Measurements from ENCODE around the gene BARHL1. TPM values are rescaled to one million over a fixed set of nuclear protein-coding genes. Genes with fewer than 3 reads are reported as not detected.

BARHL1 gene
- polyA plus RNA-seq (2011; rRNA removed) (not detected in 2 replicates), polyA minus RNA-seq (2011; rRNA and poly(A)+ RNA removed) (not detected in 2 replicates)

GRCh38 chr9:132582276-132582785 lies at the start of gene BARHL1:
TSS of gene BARHL1 (plus strand) at chr9:132582606. CDS start at chr9:132582798, 192 bp downstream.
- Histone ChIP-seq H3K4me3 (ENCODE audit: low read depth, low read length) (peak within 1 kb of the TSS; percentile 42), H3K9me3 (ENCODE audit: control insufficient read depth, insufficient read depth, low read length) (peaks cover 4% of the 10 kb centered on the region; the same call in 1 of the 2 replicates), H3K27ac (ENCODE audit: low read depth, low read length) (no peak within 1 kb of the TSS), H3K27me3 (ENCODE audit: control insufficient read depth, insufficient read depth, low read length) (peaks cover 92% of the 10 kb centered on the region)
- no peak for DNase-seq (ENCODE audit: low read depth, low spot score)
- TF ChIP-seq CTCF (IDR thresholded peaks at IDR 0.05; ENCODE audit: low read depth, low read length), result no peak
- POLR2A ChIA-PET, result no interaction called here
- CTCF ChIA-PET, result interaction anchor here (1.0 kb wide), 1 partner anchor 395 kb away, joined by 3 read pairs; no protein-coding TSS in a partner anchor

GRCh38 chr9:132534832-132535231 lies 47.6 kb upstream of the BARHL1 start:
- Histone ChIP-seq H3K4me3 (ENCODE audit: low read depth, low read length) (no peak overlapping the region), H3K27ac (ENCODE audit: low read depth, low read length) (no peak overlapping the region), H3K27me3 (ENCODE audit: control insufficient read depth, insufficient read depth, low read length) (peaks cover 17% of the 10 kb centered on the region), H3K9me3 (ENCODE audit: control insufficient read depth, insufficient read depth, low read length) (peaks cover 6% of the 10 kb centered on the region)
- POLR2A ChIA-PET, result no interaction called here
- DNase-seq (ENCODE audit: low read depth, low spot score), result no peak
- no peak for TF ChIP-seq CTCF (IDR thresholded peaks at IDR 0.05; ENCODE audit: low read depth, low read length)
- CTCF ChIA-PET, result interaction anchor here (1.3 to 1.4 kb wide), 2 partner anchors 24 to 28 kb away, joined by 5 read pairs; no protein-coding TSS in a partner anchor

GRCh38 chr9:132536124-132536523 lies 46.3 kb upstream of the BARHL1 start:
- CTCF ChIA-PET, result interaction anchor here (1.4 kb wide), 1 partner anchor 26 kb away, joined by 5 read pairs; no protein-coding TSS in a partner anchor
- Histone ChIP-seq H3K27me3 (ENCODE audit: control insufficient read depth, insufficient read depth, low read length) (peaks cover 17% of the 10 kb centered on the region), H3K4me3 (ENCODE audit: low read depth, low read length) (no peak overlapping the region), H3K27ac (ENCODE audit: low read depth, low read length) (no peak overlapping the region), H3K9me3 (ENCODE audit: control insufficient read depth, insufficient read depth, low read length) (peaks cover 6% of the 10 kb centered on the region)
- TF ChIP-seq CTCF (IDR thresholded peaks at IDR 0.05; ENCODE audit: low read depth, low read length), result no peak
- POLR2A ChIA-PET, result no interaction called here
- DNase-seq (ENCODE audit: low read depth, low spot score), result no peak

- DNase-seq (ENCODE audit: low read depth, low spot score), result no peak
- ChIA-PET POLR2A (no interaction called here), CTCF (no interaction called here)
- Histone ChIP-seq H3K9me3 (ENCODE audit: control insufficient read depth, insufficient read depth, low read length) (peaks cover 6% of the 10 kb centered on the region), H3K27ac (ENCODE audit: low read depth, low read length) (no peak overlapping the region), H3K4me3 (ENCODE audit: low read depth, low read length) (no peak overlapping the region), H3K27me3 (ENCODE audit: control insufficient read depth, insufficient read depth, low read length) (peaks cover 16% of the 10 kb centered on the region)
- no peak for TF ChIP-seq CTCF (IDR thresholded peaks at IDR 0.05; ENCODE audit: low read depth, low read length)
These were observed 45.1 kb upstream of the BARHL1 start for GRCh38 chr9:132537352-132537751.

- no peak for DNase-seq (ENCODE audit: low read depth, low spot score)
- TF ChIP-seq CTCF (IDR thresholded peaks at IDR 0.05; ENCODE audit: low read depth, low read length), result no peak
- ChIA-PET POLR2A (no interaction called here), CTCF (no interaction called here)
- H3K9me3 ChIP-seq (ENCODE audit: control insufficient read depth, insufficient read depth, low read length), result peaks cover 6% of the 10 kb centered on the region
- H3K27me3 ChIP-seq (ENCODE audit: control insufficient read depth, insufficient read depth, low read length), result peaks cover 14% of the 10 kb centered on the region
- no peak overlapping the region for H3K4me3 ChIP-seq (ENCODE audit: low read depth, low read length)
- H3K27ac ChIP-seq (ENCODE audit: low read depth, low read length), result no peak overlapping the region
These were observed 44.3 kb upstream of the BARHL1 start for GRCh38 chr9:132538071-132538470.

Measured in AG04450 (cell line).